Activated B cell treated with CpG ODN at 0.5 μM for 24 hours (primary cell): ENCODE measurements around the gene IL16. TPM values are rescaled to one million over a fixed set of nuclear protein-coding genes. Genes with fewer than 3 reads are reported as not detected.
"Not testable (repeated sequence)": the region's sequence is repeated elsewhere in the genome, so short reads cannot be mapped to it uniquely, and the experiment has no call there.

ENCODE experiments used
- ATAC-seq: fragments of 200-7000 bp; cut with Tn5 transposase; one replicate; pipeline ENCODE4 v1.10.0; 2021; ENCODE audit warnings: low read depth, mild to moderate bottlenecking, moderate library complexity
- CTCF ChIA-PET: fragments of 350-600 bp; sonication (Branson Sonifier 250); formaldehyde crosslinking; loops from one replicate; lab custom pipeline; 2021; ENCODE audit warnings: antibody characterized with exemption; lab: Charles Lee
- POLR2A ChIA-PET: fragments of 350-600 bp; sonication (Branson Sonifier 250); formaldehyde crosslinking; loops from one replicate; lab custom pipeline; 2021; ENCODE audit warnings: antibody characterized with exemption; lab: Charles Lee
- DNase-seq: peaks from one replicate; pipeline ENCODE4 v3.0.0; 2022
- H3K27ac Mint-ChIP-seq: one replicate; pipeline ENCODE4 v1.8.0; 2020; ENCODE audit warnings: mixed read lengths
- H3K27me3 Mint-ChIP-seq: one replicate; pipeline ENCODE4 v1.8.0; 2021; ENCODE audit warnings: mixed read lengths
- H3K36me3 Mint-ChIP-seq: one replicate; pipeline ENCODE4 v1.8.0; 2021; ENCODE audit warnings: low read depth, mixed read lengths
- H3K4me1 Mint-ChIP-seq: one replicate; pipeline ENCODE4 v1.8.0; 2021; ENCODE audit warnings: mixed read lengths
- H3K4me3 Mint-ChIP-seq: one replicate; pipeline ENCODE4 v1.8.0; 2020; ENCODE audit warnings: mild to moderate bottlenecking, mixed read lengths
- H3K9me3 Mint-ChIP-seq: one replicate; pipeline ENCODE4 v1.8.0; 2020; ENCODE audit warnings: mixed read lengths
- intact Hi-C: fragments of 100-400 bp; cut with micrococcal nuclease; formaldehyde crosslinking; loops from one replicate; pipeline ENCODE4 v1.15.1; 2024
- total RNA-seq: library from RNA; stranded (reverse); gene quantifications from 2 replicates; pipeline ENCODE4 v1.2.3, GENCODE V29; 2022
- TF ChIP-seq, protein P1 (sequence below): fragments of 200-600 bp; IDR thresholded peaks from one replicate; pipeline ENCODE4 v1.8.0; 2022; ENCODE audit warnings: antibody characterized with exemption, mild to moderate bottlenecking

IL16 gene
- total RNA-seq, 1 donor from 2014 or later: 206 TPM

DNA sequence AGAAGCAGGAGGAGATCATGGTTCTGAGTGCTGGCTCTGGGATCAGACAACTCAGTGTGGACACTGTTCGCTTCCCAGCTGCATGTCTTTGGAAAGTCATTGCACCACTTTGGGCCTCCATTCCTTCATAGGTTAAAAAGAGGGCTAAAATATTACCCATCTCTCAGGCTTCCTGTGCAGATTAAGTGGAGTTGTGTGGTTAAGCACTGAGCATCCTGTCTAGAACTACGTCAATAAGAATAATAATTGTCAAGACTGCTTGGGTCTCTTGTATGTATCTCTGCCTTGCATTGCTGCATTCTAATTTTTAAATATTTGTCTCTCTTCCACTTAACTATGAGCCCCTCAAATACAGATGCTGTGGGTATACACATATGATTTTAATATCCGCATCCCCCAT is 40.4 kb upstream of the IL16 start:
- TF ChIP-seq, protein P1, sequence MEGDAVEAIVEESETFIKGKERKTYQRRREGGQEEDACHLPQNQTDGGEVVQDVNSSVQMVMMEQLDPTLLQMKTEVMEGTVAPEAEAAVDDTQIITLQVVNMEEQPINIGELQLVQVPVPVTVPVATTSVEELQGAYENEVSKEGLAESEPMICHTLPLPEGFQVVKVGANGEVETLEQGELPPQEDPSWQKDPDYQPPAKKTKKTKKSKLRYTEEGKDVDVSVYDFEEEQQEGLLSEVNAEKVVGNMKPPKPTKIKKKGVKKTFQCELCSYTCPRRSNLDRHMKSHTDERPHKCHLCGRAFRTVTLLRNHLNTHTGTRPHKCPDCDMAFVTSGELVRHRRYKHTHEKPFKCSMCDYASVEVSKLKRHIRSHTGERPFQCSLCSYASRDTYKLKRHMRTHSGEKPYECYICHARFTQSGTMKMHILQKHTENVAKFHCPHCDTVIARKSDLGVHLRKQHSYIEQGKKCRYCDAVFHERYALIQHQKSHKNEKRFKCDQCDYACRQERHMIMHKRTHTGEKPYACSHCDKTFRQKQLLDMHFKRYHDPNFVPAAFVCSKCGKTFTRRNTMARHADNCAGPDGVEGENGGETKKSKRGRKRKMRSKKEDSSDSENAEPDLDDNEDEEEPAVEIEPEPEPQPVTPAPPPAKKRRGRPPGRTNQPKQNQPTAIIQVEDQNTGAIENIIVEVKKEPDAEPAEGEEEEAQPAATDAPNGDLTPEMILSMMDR: no peak
- Mint-ChIP-seq H3K36me3 (no peaks in the 10 kb centered on the region), H3K27me3 (peaks cover 6% of the 10 kb centered on the region), H3K4me3 (no peak overlapping the region), H3K4me1 (peaks cover 5% of the 10 kb centered on the region), H3K27ac (no peak overlapping the region), H3K9me3 (no peaks in the 10 kb centered on the region)
- CTCF ChIA-PET: interaction anchor here (1.2 to 6.5 kb wide), 7 partner anchors 18 to 243 kb away, joined by 3 to 98 read pairs (median 5); no protein-coding TSS in a partner anchor
- POLR2A ChIA-PET: interaction anchor here (1.4 kb wide), 1 partner anchor 110 kb away, joined by 7 read pairs; no protein-coding TSS in a partner anchor
- intact Hi-C loops: no loop called here
- ATAC-seq (no peak), DNase-seq (no peak)

DNA sequence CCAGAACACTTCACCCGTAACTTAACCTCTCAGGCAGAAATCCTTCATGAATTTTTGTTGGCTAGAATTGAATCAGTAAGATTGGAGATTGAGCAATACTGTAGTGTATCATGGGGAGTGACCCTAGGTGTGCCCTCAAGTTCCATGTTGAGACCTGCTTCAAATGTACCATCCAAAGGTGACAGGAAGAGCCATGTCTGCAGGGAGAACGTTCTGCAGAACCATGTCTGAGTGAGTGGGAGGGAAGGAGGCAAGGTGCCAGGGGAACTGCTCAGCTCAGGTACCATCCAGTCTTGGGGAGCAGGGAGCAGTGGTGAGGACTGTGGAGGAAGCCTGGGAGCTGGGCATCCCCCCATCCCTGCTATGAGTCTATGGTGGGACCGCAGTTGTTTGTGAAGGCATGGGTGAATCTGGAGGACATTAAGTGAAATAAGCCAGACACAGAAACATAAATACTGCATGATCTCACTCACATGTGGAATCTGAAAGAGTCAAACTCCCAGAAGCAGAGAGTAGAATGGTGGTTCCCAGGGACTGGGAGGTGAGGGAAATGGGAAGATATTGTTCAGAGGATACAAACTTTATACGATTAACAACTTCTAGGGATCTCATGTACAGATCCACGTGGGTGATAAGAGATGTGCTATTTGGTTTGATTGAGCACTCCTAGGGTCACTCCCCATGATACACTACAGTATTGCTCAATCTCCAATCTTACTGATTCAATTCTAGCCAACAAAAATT is 39.3 kb upstream of the IL16 start:
- H3K27ac Mint-ChIP-seq: no peak overlapping the region
- POLR2A ChIA-PET: no interaction called here

DNA sequence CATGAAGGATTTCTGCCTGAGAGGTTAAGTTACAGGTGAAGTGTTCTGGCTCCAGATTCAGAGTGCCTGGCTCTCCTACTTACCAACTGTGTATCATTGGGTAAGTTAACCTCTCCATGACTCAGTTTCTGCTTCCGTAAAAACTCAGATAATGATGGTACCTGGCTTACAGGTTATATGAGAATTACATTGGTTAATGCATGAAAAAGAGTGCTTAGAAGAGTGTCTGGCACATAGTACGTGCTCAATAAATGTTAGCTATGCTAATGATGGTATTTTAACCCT is 38.8 kb upstream of the IL16 start:
- ATAC-seq (no peak), DNase-seq (no peak)
- H3K36me3 Mint-ChIP-seq: no peaks in the 10 kb centered on the region
- no peaks in the 10 kb centered on the region for H3K9me3 Mint-ChIP-seq
- H3K4me1 Mint-ChIP-seq: peaks cover 9% of the 10 kb centered on the region
- intact Hi-C loops: no loop called here
- ChIA-PET POLR2A (no interaction called here), CTCF (interaction anchor here (6.5 kb wide), 1 partner anchor 109 kb away, joined by 98 read pairs; no protein-coding TSS in a partner anchor)
- peaks cover 12% of the 10 kb centered on the region for H3K27me3 Mint-ChIP-seq
- H3K27ac Mint-ChIP-seq: no peak overlapping the region
- H3K4me3 Mint-ChIP-seq: no peak overlapping the region
- TF ChIP-seq, protein P1: no peak

More for the DNA sequence above, 39.3 kb upstream of the IL16 start:
- DNase-seq: no peak
- H3K27me3 Mint-ChIP-seq: peaks cover 9% of the 10 kb centered on the region
- H3K4me3 Mint-ChIP-seq: no peak overlapping the region
- CTCF ChIA-PET: interaction anchor here (1.6 to 6.5 kb wide), 3 partner anchors 17 to 242 kb away, joined by 3 to 98 read pairs (median 10); no protein-coding TSS in a partner anchor
- TF ChIP-seq, protein P1: no peak
- no peaks in the 10 kb centered on the region for H3K9me3 Mint-ChIP-seq
- ATAC-seq: no peak
- H3K4me1 Mint-ChIP-seq: peaks cover 9% of the 10 kb centered on the region
- no peaks in the 10 kb centered on the region for H3K36me3 Mint-ChIP-seq
- intact Hi-C loops: no loop called here

DNA sequence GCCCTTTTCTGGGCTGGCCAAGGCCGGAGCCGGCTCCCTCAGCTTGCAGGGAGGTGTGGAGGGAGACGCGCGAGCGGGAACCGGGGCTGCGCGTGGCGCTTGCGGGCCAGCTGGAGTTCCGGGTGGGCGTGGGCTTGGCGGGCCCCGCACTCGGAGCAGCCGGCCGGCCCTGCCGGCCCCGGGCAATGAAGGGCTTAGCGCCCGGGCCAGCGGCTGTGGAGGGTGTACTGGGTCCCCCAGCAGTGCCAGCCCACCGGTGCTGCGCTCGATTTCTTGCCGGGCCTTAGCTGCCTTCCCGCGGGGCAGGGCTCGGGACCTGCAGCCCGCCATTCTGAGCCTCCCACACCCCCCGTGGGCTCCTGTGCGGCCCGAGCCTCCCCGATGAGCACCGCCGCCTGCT is 38.1 kb upstream of the IL16 start:
- H3K9me3 Mint-ChIP-seq, DNase-seq, ATAC-seq, H3K36me3 Mint-ChIP-seq, intact Hi-C loops, H3K4me3 Mint-ChIP-seq, H3K4me1 Mint-ChIP-seq, H3K27ac Mint-ChIP-seq: not testable (repeated sequence)
- peaks cover 12% of the 10 kb centered on the region for H3K27me3 Mint-ChIP-seq
- CTCF ChIA-PET: interaction anchor here (0.7 to 6.5 kb wide), 2 partner anchors 108 kb away, joined by 3 to 98 read pairs; no protein-coding TSS in a partner anchor
- POLR2A ChIA-PET: interaction anchor here (0.6 kb wide), 1 partner anchor 117 kb away, joined by 7 read pairs; no protein-coding TSS in a partner anchor

DNA sequence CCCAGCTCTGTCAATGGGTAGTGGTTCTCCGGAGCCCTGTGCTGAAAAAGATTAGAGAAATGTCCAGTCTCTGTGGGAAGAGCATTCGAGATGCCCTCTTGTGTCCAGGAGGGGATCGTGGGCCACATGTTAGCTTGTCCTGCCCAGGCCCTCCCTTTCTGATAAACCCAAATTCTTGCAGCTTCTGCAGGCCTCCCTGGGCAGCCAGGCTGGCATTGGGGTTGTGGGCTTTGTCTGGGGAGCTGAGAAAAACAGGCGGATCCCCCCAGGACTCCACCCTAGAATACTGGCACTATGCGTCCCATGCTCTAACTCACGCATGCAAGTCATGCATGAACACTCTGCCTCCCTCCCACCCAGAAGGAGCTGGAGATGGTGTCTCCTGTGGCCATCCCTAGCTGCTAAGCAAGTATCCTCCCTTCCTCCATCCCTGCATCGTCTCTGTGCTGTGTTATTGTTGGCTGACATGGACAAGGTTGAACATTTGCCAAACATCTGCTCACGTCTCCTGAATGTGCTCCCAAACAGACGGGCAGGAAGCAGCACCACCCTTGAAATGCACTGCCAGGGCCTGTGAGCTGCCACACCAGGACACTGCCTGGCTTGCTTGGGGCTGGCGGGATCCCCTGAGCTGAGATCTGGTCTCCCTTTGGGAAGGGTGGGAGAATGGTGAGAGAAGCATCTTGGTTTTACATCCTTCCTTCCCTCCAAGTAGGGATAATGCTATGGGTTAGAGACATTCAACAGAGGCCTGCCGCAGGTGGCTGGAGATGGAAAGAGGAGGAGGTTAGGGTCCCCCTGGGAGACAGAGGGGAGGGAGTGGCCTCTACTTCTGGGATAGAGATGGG is 36.1 kb upstream of the IL16 start:
- ChIA-PET POLR2A (no interaction called here), CTCF (interaction anchor here (3.2 kb wide), 1 partner anchor 105 kb away, joined by 10 read pairs; no protein-coding TSS in a partner anchor)
- TF ChIP-seq, protein P1: no peak
- intact Hi-C loops: no loop called here
- Mint-ChIP-seq H3K4me3 (no peak overlapping the region), H3K9me3 (no peaks in the 10 kb centered on the region), H3K4me1 (peaks cover 8% of the 10 kb centered on the region), H3K27ac (no peak overlapping the region), H3K36me3 (no peaks in the 10 kb centered on the region), H3K27me3 (peaks cover 24% of the 10 kb centered on the region)
- ATAC-seq (no peak), DNase-seq (no peak)
